CD4-positive, alpha-beta T cell treated with Interleukin-1 beta for 1 hour (primary cell): Measurements from ENCODE around the gene WDR5.

ENCODE experiments used
- DNase-seq, 2 donors: peaks; one replicate each; pipeline ENCODE4 v3.0.0-alpha.2; 2020 to 2022

Gene WDR5

GRCh38 chr9:134174526-134175290 is 38.8 kb downstream of the WDR5 start:
- DNase-seq, result no peak

GRCh38 chr9:134175291-134175807 is 39.5 kb downstream of the WDR5 start:
- DNase-seq, result peak in 1 of 2 donors; percentile 20

GRCh38 chr9:134175808-134176598 is 40.1 kb downstream of the WDR5 start:
- no peak for DNase-seq

GRCh38 chr9:134176599-134176968 is 40.7 kb downstream of the WDR5 start:
- DNase-seq, result no peak

GRCh38 chr9:134177186-134177585 is 41.3 kb downstream of the WDR5 start:
- no peak for DNase-seq

GRCh38 chr9:134177624-134178393 is 41.9 kb downstream of the WDR5 start:
- no peak for DNase-seq

- DNase-seq, result no peak
Observed at GRCh38 chr9:134178394-134178767, 42.5 kb downstream of the WDR5 start.

GRCh38 chr9:134178768-134179551 is 43.1 kb downstream of the WDR5 start:
- DNase-seq, result no peak

GRCh38 chr9:134179595-134179917 is 43.7 kb downstream of the WDR5 start:
- DNase-seq, result no peak

- no peak for DNase-seq
Observed at GRCh38 chr9:134179918-134180785, 44.3 kb downstream of the WDR5 start.

GRCh38 chr9:134180786-134181647 is 45.1 kb downstream of the WDR5 start:
- no peak for DNase-seq

- DNase-seq, result no peak
Observed at GRCh38 chr9:134181648-134182034, 45.8 kb downstream of the WDR5 start.

GRCh38 chr9:134182554-134183085 is 46.7 kb downstream of the WDR5 start:
- DNase-seq, result no peak

GRCh38 chr9:134185536-134186011 is 49.7 kb downstream of the WDR5 start:
- DNase-seq, result peak; percentile 30 to 37

GRCh38 chr9:134186471-134187109 is 50.7 kb downstream of the WDR5 start:
- DNase-seq, result no peak

- no peak for DNase-seq
Observed at GRCh38 chr9:134187110-134187531, 51.2 kb downstream of the WDR5 start.

- DNase-seq, result no peak
Observed at GRCh38 chr9:134187891-134188385, 52.1 kb downstream of the WDR5 start.

GRCh38 chr9:134188386-134189144 is 52.7 kb downstream of the WDR5 start:
- DNase-seq, result no peak

- DNase-seq, result no peak
Observed at GRCh38 chr9:134189145-134189469, 53.2 kb downstream of the WDR5 start.
